ENCODE results near the gene MOGAT3. TPM values are rescaled to one million over a fixed set of nuclear protein-coding genes. Genes with fewer than 3 reads are reported as not detected.

The MOGAT3 gene
- polyA plus RNA-seq, 1 donor (not counting 4 experiments of a cell fraction or from before 2014, with no cell fraction given): not detected

GRCh38 chr7:101235522-101235921 is 34.7 kb upstream of the MOGAT3 start:
- H4K20me1 ChIP-seq (ENCODE audit: control insufficient read depth, extremely low read depth, insufficient read depth, low read length): no peaks in the 10 kb centered on the region
- H3K4me3 ChIP-seq (ENCODE audit: control insufficient read depth in 2 of 3, extremely low read depth in 1 of 3, insufficient read depth in 2 of 3, low read depth in 1 of 3, low read length in 3 of 3): no peak overlapping the region
- H3K79me2 ChIP-seq (ENCODE audit: control insufficient read depth, insufficient read depth, low read length): peaks cover 1% of the 10 kb centered on the region
- H3K36me3 ChIP-seq (ENCODE audit: control insufficient read depth in 2 of 2, extremely low read depth in 1 of 2, insufficient read depth in 2 of 2, low read length in 2 of 2): peaks cover 6 to 20% of the 10 kb centered on the region in 2 experiments
- no peak overlapping the region for H3K9ac ChIP-seq (ENCODE audit: control insufficient read depth, extremely low read depth, insufficient read depth, low read length)
- no peaks in the 10 kb centered on the region for H3K9me1 ChIP-seq (ENCODE audit: control insufficient read depth, extremely low read depth, insufficient read depth, low read length)
- H3K4me2 ChIP-seq (ENCODE audit: control insufficient read depth, extremely low read depth, insufficient read depth, low read depth, low read length): no peak overlapping the region
- H3K27ac ChIP-seq (ENCODE audit: control insufficient read depth, insufficient read depth, low read length): no peak overlapping the region
- dilution Hi-C loops (cut with MboI; ENCODE audit: extremely low pct_ligation_motif_present, low sequenced_read_pairs): no loop called here
- H3K4me1 ChIP-seq (ENCODE audit: control insufficient read depth, extremely low read depth, insufficient read depth, low read length): peaks cover 8% of the 10 kb centered on the region
- no peak for TF ChIP-seq EZH2 (IDR thresholded peaks at IDR 0.05; ENCODE audit: low read length)
- no peak for TF ChIP-seq CTCF (optimal IDR thresholded peaks at IDR 0.05 in 1 of 3, IDR thresholded peaks at IDR 0.05 in 1 of 3, conservative IDR thresholded peaks at IDR 0.05 in 1 of 3; ENCODE audit: extremely low read depth in 1 of 3, insufficient read depth in 2 of 3, low read length in 3 of 3)
- no peak overlapping the region for H2AFZ ChIP-seq (ENCODE audit: control insufficient read depth, low read length)
- no peaks in the 10 kb centered on the region for H3K9me3 ChIP-seq (ENCODE audit: control insufficient read depth, low read depth, low read length)
- H3K27me3 ChIP-seq (ENCODE audit: control insufficient read depth, extremely low read depth, insufficient read depth, low read length): no peaks in the 10 kb centered on the region
- no peak for FAIRE-seq
- no peak for DNase-seq (ENCODE audit: low read depth, low spot score)

- Histone ChIP-seq H3K9me3 (ENCODE audit: control insufficient read depth, low read depth, low read length) (no peaks in the 10 kb centered on the region), H3K79me2 (ENCODE audit: control insufficient read depth, insufficient read depth, low read length) (no peaks in the 10 kb centered on the region), H3K9me1 (ENCODE audit: control insufficient read depth, extremely low read depth, insufficient read depth, low read length) (no peaks in the 10 kb centered on the region), H4K20me1 (ENCODE audit: control insufficient read depth, extremely low read depth, insufficient read depth, low read length) (no peaks in the 10 kb centered on the region), H3K27me3 (ENCODE audit: control insufficient read depth, extremely low read depth, insufficient read depth, low read length) (no peaks in the 10 kb centered on the region), H3K9ac (ENCODE audit: control insufficient read depth, extremely low read depth, insufficient read depth, low read length) (no peak overlapping the region), H3K4me2 (ENCODE audit: control insufficient read depth, extremely low read depth, insufficient read depth, low read depth, low read length) (no peak overlapping the region), H3K4me1 (ENCODE audit: control insufficient read depth, extremely low read depth, insufficient read depth, low read length) (peaks cover 8% of the 10 kb centered on the region), H3K27ac (ENCODE audit: control insufficient read depth, insufficient read depth, low read length) (no peak overlapping the region), H3K4me3 (ENCODE audit: control insufficient read depth in 2 of 3, extremely low read depth in 1 of 3, insufficient read depth in 2 of 3, low read depth in 1 of 3, low read length in 3 of 3) (no peak overlapping the region), H2AFZ (ENCODE audit: control insufficient read depth, low read length) (no peak overlapping the region), H3K36me3 (ENCODE audit: control insufficient read depth in 2 of 2, extremely low read depth in 1 of 2, insufficient read depth in 2 of 2, low read length in 2 of 2) (peaks cover 4 to 17% of the 10 kb centered on the region in 2 experiments)
- dilution Hi-C loops (cut with MboI; ENCODE audit: extremely low pct_ligation_motif_present, low sequenced_read_pairs): no loop called here
- FAIRE-seq (no peak), DNase-seq (ENCODE audit: low read depth, low spot score) (no peak)
- TF ChIP-seq CTCF (optimal IDR thresholded peaks at IDR 0.05 in 1 of 3, IDR thresholded peaks at IDR 0.05 in 1 of 3, conservative IDR thresholded peaks at IDR 0.05 in 1 of 3; ENCODE audit: extremely low read depth in 1 of 3, insufficient read depth in 2 of 3, low read length in 3 of 3) (peak; percentile 27 to 47 (median 31)), EZH2 (IDR thresholded peaks at IDR 0.05; ENCODE audit: low read length) (no peak)
These were observed 34.2 kb upstream of the MOGAT3 start for GRCh38 chr7:101235050-101235449.

Measured in keratinocyte (primary cell).